Nephron (organoid): Measurements from ENCODE around the gene SMCHD1.
"Not testable (repeated sequence)": the region's sequence is repeated elsewhere in the genome, so short reads cannot be mapped to it uniquely, and the experiment has no call there.

Source experiments
- H3K27ac Mint-ChIP-seq, 3 experiments: 2 replicates each; pipeline ENCODE4 v1.8.0; 2020; ENCODE audit warnings: mixed read lengths in 3 of 3, mild to moderate bottlenecking in 2 of 3, moderate library complexity in 1 of 3
- H3K27me3 Mint-ChIP-seq: 2 replicates; pipeline ENCODE4 v1.8.0; 2021; ENCODE audit warnings: low read depth, mild to moderate bottlenecking, moderate library complexity, mixed read lengths
- H3K36me3 Mint-ChIP-seq: 2 replicates; pipeline ENCODE4 v1.8.0; 2020; ENCODE audit warnings: low read depth, mixed read lengths
- H3K4me1 Mint-ChIP-seq: 2 replicates; pipeline ENCODE4 v1.8.0; 2020; ENCODE audit warnings: mixed read lengths
- H3K4me3 Mint-ChIP-seq, 3 experiments: 2 replicates each; pipeline ENCODE4 v1.8.0; 2020; ENCODE audit warnings: mild to moderate bottlenecking in 3 of 3, mixed read lengths in 3 of 3, moderate library complexity in 2 of 3
- H3K9me3 Mint-ChIP-seq: 2 replicates; pipeline ENCODE4 v1.8.0; 2020; ENCODE audit warnings: mixed read lengths
- TF ChIP-seq, protein P1 (sequence below), 3 experiments: fragments of 200-600 bp; sonication (generic); IDR thresholded peaks; one replicate each; pipeline ENCODE4 v1.5.0; 2021; ENCODE audit warnings: antibody characterized with exemption in 3 of 3; ENCODE audit not compliant: unreplicated experiment in 3 of 3

Gene SMCHD1

DNA sequence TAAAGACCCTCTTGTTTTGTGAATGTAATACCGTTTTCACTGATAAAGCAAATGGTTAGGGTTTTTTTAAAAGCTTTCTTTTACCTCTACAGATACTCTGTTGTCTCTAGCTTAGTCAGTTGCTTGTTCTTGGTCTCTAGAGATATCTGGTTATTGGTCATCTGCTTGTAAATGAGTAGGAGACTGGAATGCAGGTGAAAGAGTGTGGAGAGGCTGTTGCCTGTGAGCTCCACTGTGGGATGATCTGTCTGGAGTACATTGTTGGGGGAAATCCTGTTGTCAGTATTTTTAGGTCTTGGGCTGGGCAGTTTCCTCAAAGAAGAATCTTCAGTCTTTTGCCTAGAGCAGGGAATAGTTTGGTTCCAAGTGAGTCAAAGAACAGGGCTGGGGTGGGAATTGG lies 67.7 kb downstream of the SMCHD1 start:
- Mint-ChIP-seq H3K36me3 (peaks cover 58% of the 10 kb centered on the region), H3K9me3 (no peaks in the 10 kb centered on the region), H3K27me3 (no peaks in the 10 kb centered on the region), H3K4me1 (no peaks in the 10 kb centered on the region), H3K27ac (no peak overlapping the region), H3K4me3 (no peak overlapping the region)
- TF ChIP-seq, protein P1, sequence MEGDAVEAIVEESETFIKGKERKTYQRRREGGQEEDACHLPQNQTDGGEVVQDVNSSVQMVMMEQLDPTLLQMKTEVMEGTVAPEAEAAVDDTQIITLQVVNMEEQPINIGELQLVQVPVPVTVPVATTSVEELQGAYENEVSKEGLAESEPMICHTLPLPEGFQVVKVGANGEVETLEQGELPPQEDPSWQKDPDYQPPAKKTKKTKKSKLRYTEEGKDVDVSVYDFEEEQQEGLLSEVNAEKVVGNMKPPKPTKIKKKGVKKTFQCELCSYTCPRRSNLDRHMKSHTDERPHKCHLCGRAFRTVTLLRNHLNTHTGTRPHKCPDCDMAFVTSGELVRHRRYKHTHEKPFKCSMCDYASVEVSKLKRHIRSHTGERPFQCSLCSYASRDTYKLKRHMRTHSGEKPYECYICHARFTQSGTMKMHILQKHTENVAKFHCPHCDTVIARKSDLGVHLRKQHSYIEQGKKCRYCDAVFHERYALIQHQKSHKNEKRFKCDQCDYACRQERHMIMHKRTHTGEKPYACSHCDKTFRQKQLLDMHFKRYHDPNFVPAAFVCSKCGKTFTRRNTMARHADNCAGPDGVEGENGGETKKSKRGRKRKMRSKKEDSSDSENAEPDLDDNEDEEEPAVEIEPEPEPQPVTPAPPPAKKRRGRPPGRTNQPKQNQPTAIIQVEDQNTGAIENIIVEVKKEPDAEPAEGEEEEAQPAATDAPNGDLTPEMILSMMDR (IDR thresholded peaks at IDR 0.05; ENCODE audit: unreplicated experiment in 3 of 3) = no peak

DNA sequence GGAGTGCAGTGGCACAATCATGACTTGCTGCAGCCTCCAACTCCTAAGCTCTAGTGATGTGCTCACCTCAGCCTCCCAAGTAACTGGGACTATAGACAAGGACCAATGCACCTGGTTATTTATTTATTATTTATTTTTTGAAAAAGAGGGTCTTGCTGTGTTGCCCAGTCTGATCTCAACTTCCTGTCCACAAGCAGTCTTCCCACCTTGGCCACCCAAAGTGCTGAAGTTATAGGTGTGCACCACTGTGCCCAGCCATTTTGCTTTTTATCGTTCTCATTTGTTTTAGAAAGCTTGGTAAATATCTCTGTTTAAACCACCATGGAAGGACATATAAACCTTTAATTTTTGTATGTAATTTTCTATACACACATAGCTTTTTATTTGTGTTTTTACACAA lies 74.2 kb downstream of the SMCHD1 start:
- H3K4me3 Mint-ChIP-seq = no peak overlapping the region
- H3K27ac Mint-ChIP-seq = no peak overlapping the region
- TF ChIP-seq, protein P1 (IDR thresholded peaks at IDR 0.05; ENCODE audit: unreplicated experiment in 3 of 3) = no peak
- H3K4me1 Mint-ChIP-seq = no peaks in the 10 kb centered on the region
- H3K27me3 Mint-ChIP-seq = no peaks in the 10 kb centered on the region
- peaks cover 66% of the 10 kb centered on the region for H3K36me3 Mint-ChIP-seq
- H3K9me3 Mint-ChIP-seq = no peaks in the 10 kb centered on the region

DNA sequence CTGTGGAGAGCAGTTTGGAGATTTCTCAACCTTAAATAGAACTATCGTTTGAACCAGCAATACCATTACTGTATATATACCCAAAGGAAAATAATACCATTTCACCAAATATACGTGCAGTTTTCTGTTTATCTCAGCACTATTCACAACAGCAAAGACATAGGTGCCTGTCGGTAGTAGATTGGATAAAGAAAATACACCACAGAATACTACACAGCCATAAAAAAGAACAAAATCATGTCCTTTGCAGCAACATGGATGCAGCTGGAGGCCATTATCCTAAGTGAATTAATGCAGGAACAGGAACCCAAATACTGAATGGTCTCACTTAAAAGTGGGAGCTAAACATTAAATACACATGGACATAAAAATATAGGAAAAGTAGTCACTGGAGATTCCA lies 81.3 kb downstream of the SMCHD1 start:
- H3K9me3 Mint-ChIP-seq = no peaks in the 10 kb centered on the region
- H3K36me3 Mint-ChIP-seq = peaks cover 87% of the 10 kb centered on the region
- H3K27me3 Mint-ChIP-seq = no peaks in the 10 kb centered on the region
- no peaks in the 10 kb centered on the region for H3K4me1 Mint-ChIP-seq
- H3K4me3 Mint-ChIP-seq = no peak overlapping the region
- TF ChIP-seq, protein P1 (IDR thresholded peaks at IDR 0.05; ENCODE audit: unreplicated experiment in 3 of 3) = no peak
- no peak overlapping the region for H3K27ac Mint-ChIP-seq

DNA sequence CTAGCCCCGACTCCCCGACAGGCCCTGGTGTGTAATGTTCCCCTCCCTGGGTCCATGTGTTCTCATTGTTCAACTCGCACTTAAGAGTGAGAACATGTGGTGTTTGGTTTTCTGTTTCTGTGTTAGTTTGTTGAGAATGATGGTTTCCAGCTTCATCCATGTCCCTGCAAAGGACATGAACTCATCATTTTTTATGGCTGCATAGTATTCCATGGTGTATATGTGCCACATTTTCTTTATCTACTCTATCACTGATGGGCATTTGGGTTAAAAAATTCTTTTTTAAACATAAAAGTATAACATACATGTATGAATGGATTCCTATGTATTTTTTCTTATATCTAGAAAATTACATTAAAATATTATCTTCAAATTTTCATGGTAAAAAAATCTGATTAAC lies 84.6 kb downstream of the SMCHD1 start:
- H3K27me3 Mint-ChIP-seq, H3K27ac Mint-ChIP-seq, H3K4me1 Mint-ChIP-seq, H3K9me3 Mint-ChIP-seq, H3K4me3 Mint-ChIP-seq: not testable (repeated sequence)
- peaks cover 84% of the 10 kb centered on the region for H3K36me3 Mint-ChIP-seq

DNA sequence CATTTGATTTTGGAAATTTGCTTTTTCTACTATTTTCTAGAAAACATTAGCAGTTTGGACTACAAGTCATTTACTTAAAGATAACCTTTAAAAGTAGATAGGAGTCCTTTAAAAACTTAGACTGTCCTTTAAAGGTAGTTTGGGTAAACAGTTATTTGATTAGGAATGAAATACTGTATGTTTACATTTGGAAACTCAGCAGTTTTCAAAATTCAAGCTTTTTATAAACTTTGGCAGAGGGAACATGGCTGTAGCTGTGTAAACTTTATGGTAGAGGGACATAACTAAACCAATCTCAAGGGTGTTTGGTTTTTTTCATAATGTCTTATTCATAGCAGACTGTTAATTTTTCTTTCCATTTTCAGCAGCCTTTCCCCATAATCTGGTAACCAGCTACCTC lies 90.7 kb downstream of the SMCHD1 start:
- TF ChIP-seq, protein P1 (IDR thresholded peaks at IDR 0.05; ENCODE audit: unreplicated experiment in 3 of 3) = no peak
- H3K27me3 Mint-ChIP-seq = no peaks in the 10 kb centered on the region
- no peaks in the 10 kb centered on the region for H3K9me3 Mint-ChIP-seq
- H3K27ac Mint-ChIP-seq = no peak overlapping the region
- H3K36me3 Mint-ChIP-seq = peaks cover 58% of the 10 kb centered on the region
- H3K4me3 Mint-ChIP-seq = no peak overlapping the region
- no peaks in the 10 kb centered on the region for H3K4me1 Mint-ChIP-seq

DNA sequence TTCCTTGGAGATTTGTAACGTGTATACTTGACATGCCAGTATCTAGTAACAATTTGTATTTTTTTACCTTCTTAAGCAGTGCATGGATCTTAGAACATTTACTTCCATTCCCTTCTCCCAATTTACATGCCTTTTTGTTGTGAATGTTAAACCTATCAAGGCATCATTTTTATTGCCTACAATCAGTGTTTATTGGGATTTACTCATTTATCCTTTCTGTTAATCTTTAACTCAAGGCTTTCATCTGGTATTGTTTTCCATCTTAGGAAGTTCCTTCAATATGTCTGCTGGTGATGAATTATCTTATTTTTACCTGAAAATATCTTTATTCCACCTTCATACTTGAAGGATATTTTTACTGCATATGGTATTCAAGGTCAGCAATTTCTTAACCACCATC lies 102.8 kb downstream of the SMCHD1 start:
- Mint-ChIP-seq H3K36me3 (peaks cover 32% of the 10 kb centered on the region), H3K9me3 (no peaks in the 10 kb centered on the region), H3K4me3 (no peak overlapping the region), H3K27me3 (no peaks in the 10 kb centered on the region), H3K4me1 (no peaks in the 10 kb centered on the region), H3K27ac (no peak overlapping the region)
- TF ChIP-seq, protein P1 (IDR thresholded peaks at IDR 0.05; ENCODE audit: unreplicated experiment in 3 of 3) = no peak
